HEK293 (cell line): Measurements from ENCODE around the gene PPP1R14C.
A peak's percentile ranks its signal among the peaks of the same experiment; 100 is the strongest.

Source experiments
- BCL11A ChIP-seq: fragments of 450-650 bp; formaldehyde crosslinking; IDR thresholded peaks from 2 replicates; pipeline ENCODE4 v1.5.1; 2016; ENCODE audit warnings: low read depth, missing biosample characterization, missing genetic modification characterization
- KLF16 ChIP-seq: fragments of 450-650 bp; formaldehyde crosslinking; IDR thresholded peaks from 2 replicates; pipeline ENCODE4 v1.5.1; 2017; ENCODE audit warnings: missing biosample characterization, missing genetic modification characterization
- PATZ1 ChIP-seq: fragments of 450-650 bp; formaldehyde crosslinking; IDR thresholded peaks from 2 replicates; pipeline ENCODE4 v1.5.1; 2016; ENCODE audit warnings: missing biosample characterization, missing genetic modification characterization
- PRDM4 ChIP-seq: fragments of 450-650 bp; formaldehyde crosslinking; IDR thresholded peaks from 2 replicates; pipeline ENCODE4 v1.5.1; 2017; ENCODE audit warnings: missing biosample characterization, missing genetic modification characterization
- SCRT1 ChIP-seq: fragments of 450-650 bp; formaldehyde crosslinking; IDR thresholded peaks from 2 replicates; pipeline ENCODE4 v1.5.1; 2016; ENCODE audit warnings: missing biosample characterization, missing genetic modification characterization, borderline replicate concordance
- SETDB1 ChIP-seq: IDR thresholded peaks from one replicate; pipeline ENCODE4 v1.6.1; 2017; ENCODE audit warnings: mild to moderate bottlenecking, low read length, moderate library complexity, mixed read lengths; ENCODE audit not compliant: insufficient read length
- SP7 ChIP-seq: fragments of 450-650 bp; formaldehyde crosslinking; IDR thresholded peaks from 2 replicates; pipeline ENCODE4 v1.5.1; 2016; ENCODE audit warnings: missing biosample characterization, missing genetic modification characterization
- ZBTB21 ChIP-seq: fragments of 450-650 bp; formaldehyde crosslinking; IDR thresholded peaks from 2 replicates; pipeline ENCODE4 v1.5.1; 2017; ENCODE audit warnings: missing biosample characterization, missing genetic modification characterization
- ZBTB7A ChIP-seq: fragments of 450-650 bp; formaldehyde crosslinking; IDR thresholded peaks from 2 replicates; pipeline ENCODE4 v1.5.1; 2016; ENCODE audit warnings: low read depth, missing biosample characterization, missing genetic modification characterization
- ZFP37 ChIP-seq: fragments of 450-650 bp; formaldehyde crosslinking; IDR thresholded peaks from 2 replicates; pipeline ENCODE4 v1.5.1; 2016; ENCODE audit warnings: missing biosample characterization, missing genetic modification characterization
- ZNF10 ChIP-seq: fragments of 450-650 bp; formaldehyde crosslinking; IDR thresholded peaks from 2 replicates; pipeline ENCODE4 v1.5.1; 2017; ENCODE audit warnings: missing biosample characterization, missing genetic modification characterization
- ZNF114 ChIP-seq: fragments of 450-650 bp; formaldehyde crosslinking; IDR thresholded peaks from 2 replicates; pipeline ENCODE4 v1.5.0; 2017; ENCODE audit warnings: missing biosample characterization, missing genetic modification characterization
- ZNF132 ChIP-seq: fragments of 450-650 bp; formaldehyde crosslinking; IDR thresholded peaks from 2 replicates; pipeline ENCODE4 v1.5.1; 2017; ENCODE audit warnings: missing biosample characterization, missing genetic modification characterization, borderline replicate concordance
- ZNF146 ChIP-seq: fragments of 450-650 bp; formaldehyde crosslinking; IDR thresholded peaks from 2 replicates; pipeline ENCODE4 v1.5.1; 2016; ENCODE audit warnings: missing biosample characterization, missing genetic modification characterization
- ZNF223 ChIP-seq: fragments of 450-650 bp; formaldehyde crosslinking; IDR thresholded peaks from 2 replicates; pipeline ENCODE4 v1.5.1; 2016; ENCODE audit warnings: missing biosample characterization, missing genetic modification characterization
- ZNF366 ChIP-seq: fragments of 450-650 bp; formaldehyde crosslinking; conservative IDR thresholded peaks from 2 replicates; pipeline ENCODE4 v1.5.1; 2016; ENCODE audit warnings: missing biosample characterization, missing genetic modification characterization
- ZNF404 ChIP-seq: fragments of 450-650 bp; formaldehyde crosslinking; IDR thresholded peaks from 2 replicates; pipeline ENCODE4 v1.5.1; 2017; ENCODE audit warnings: missing biosample characterization, missing genetic modification characterization
- ZNF423 ChIP-seq: fragments of 450-650 bp; formaldehyde crosslinking; IDR thresholded peaks from 2 replicates; pipeline ENCODE4 v1.5.1; 2016; ENCODE audit warnings: missing biosample characterization, missing genetic modification characterization
- ZNF510 ChIP-seq: fragments of 450-650 bp; formaldehyde crosslinking; IDR thresholded peaks from 2 replicates; pipeline ENCODE4 v1.5.1; 2018; ENCODE audit warnings: mild to moderate bottlenecking, missing genetic modification characterization, missing biosample characterization; ENCODE audit not compliant: insufficient replicate concordance
- ZNF521 ChIP-seq: fragments of 450-650 bp; formaldehyde crosslinking; IDR thresholded peaks from 2 replicates; pipeline ENCODE4 v1.5.1; 2017; ENCODE audit warnings: missing biosample characterization, mild to moderate bottlenecking, missing genetic modification characterization
- ZNF544 ChIP-seq: fragments of 450-650 bp; formaldehyde crosslinking; IDR thresholded peaks from 2 replicates; pipeline ENCODE4 v1.5.0; 2017; ENCODE audit warnings: missing biosample characterization, missing genetic modification characterization
- ZNF549 ChIP-seq: fragments of 450-650 bp; IDR thresholded peaks from 2 replicates; pipeline ENCODE4 v1.5.1; 2018; ENCODE audit warnings: missing biosample characterization, missing genetic modification characterization, mild to moderate bottlenecking, inconsistent platforms, moderate library complexity
- ZNF571 ChIP-seq: fragments of 450-650 bp; formaldehyde crosslinking; IDR thresholded peaks from 2 replicates; pipeline ENCODE4 v1.5.0; 2017; ENCODE audit warnings: missing biosample characterization, missing genetic modification characterization
- ZNF768 ChIP-seq: fragments of 450-650 bp; formaldehyde crosslinking; IDR thresholded peaks from 2 replicates; pipeline ENCODE4 v1.5.1; 2018; ENCODE audit warnings: missing biosample characterization, mild to moderate bottlenecking, missing genetic modification characterization
- ZNF785 ChIP-seq: fragments of 450-650 bp; formaldehyde crosslinking; IDR thresholded peaks from 2 replicates; pipeline ENCODE4 v1.5.1; 2016; ENCODE audit warnings: missing biosample characterization, missing genetic modification characterization
- TF ChIP-seq, protein P1 (sequence below): fragments of 450-650 bp; formaldehyde crosslinking; IDR thresholded peaks from 2 replicates; pipeline ENCODE4 v1.5.1; 2016; ENCODE audit warnings: missing biosample characterization, missing genetic modification characterization
- TF ChIP-seq, protein P2 (sequence below): fragments of 450-650 bp; formaldehyde crosslinking; optimal IDR thresholded peaks from 2 replicates; pipeline ENCODE3; 2016; ENCODE audit warnings: missing biosample characterization, mild to moderate bottlenecking, missing genetic modification characterization
- TF ChIP-seq, protein P3 (sequence below): fragments of 450-650 bp; formaldehyde crosslinking; IDR thresholded peaks from 2 replicates; pipeline ENCODE4 v1.5.1; 2016; ENCODE audit warnings: missing biosample characterization, missing genetic modification characterization
- TF ChIP-seq, protein P4 (sequence below): fragments of 450-650 bp; formaldehyde crosslinking; IDR thresholded peaks from 2 replicates; pipeline ENCODE4 v1.5.1; 2016; ENCODE audit warnings: missing biosample characterization, missing genetic modification characterization

The PPP1R14C gene

DNA sequence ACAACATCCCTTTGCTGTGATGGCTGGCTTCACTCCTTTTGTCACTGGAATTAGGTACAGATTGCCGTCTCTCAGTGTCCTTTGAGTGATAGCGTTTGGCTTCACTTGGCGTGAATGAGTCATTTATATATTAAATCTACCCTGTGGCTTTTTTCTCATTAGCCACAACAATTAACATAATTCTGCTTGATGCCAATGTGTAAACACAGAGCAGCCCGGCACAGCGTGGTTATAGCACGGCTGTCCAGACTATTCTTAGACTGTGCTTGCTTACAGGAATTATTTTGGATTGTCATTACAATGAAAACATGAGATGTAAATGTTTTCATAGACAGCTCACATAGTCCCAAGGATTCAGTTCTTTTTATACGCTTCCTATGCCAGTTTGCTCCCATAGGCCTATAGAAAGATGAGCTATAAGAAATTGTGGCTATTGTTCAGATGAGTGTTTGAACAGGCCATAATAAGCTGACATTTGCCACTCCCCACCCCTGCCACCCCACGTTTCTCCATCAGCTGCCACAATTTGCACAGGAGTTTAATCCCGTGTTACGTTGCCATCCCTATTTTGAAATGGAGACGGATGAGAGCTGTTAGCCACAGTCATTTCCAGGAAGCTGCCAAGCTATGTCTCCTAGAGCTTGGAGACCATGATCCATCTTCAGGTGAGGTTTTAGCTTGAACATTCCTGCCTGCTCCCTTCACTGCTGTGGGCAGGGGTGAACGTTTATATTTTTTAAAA, 65.9 kb downstream of the PPP1R14C start (continued):
- TF ChIP-seq ZNF521 (no peak), ZNF114 (no peak), SP7 (peak; percentile 67), PRDM4 (tag by site-specific recombination) (peak; percentile 31; the same call in 1 of the 2 replicates), SCRT1 (tag by site-specific recombination) (no peak), ZBTB21 (tag by site-specific recombination) (no peak), ZNF768 (tag by site-specific recombination) (no peak), ZNF132 (tag by site-specific recombination) (no peak), BCL11A (peak; percentile 44; the same call in 1 of the 2 replicates), ZNF404 (no peak), ZNF544 (tag by site-specific recombination) (no peak), ZNF366 (tag by site-specific recombination) (peak; percentile 46; the same call in 1 of the 2 replicates), ZBTB7A (no peak), ZNF571 (tag by site-specific recombination) (no peak), PATZ1 (tag by site-specific recombination) (no peak), ZNF10 (tag by site-specific recombination) (no peak), ZNF423 (tag by site-specific recombination) (no peak), ZNF785 (tag by site-specific recombination) (no peak), SETDB1 (no peak), ZNF223 (tag by site-specific recombination) (no peak), ZNF549 (tag by site-specific recombination) (no peak), KLF16 (tag by site-specific recombination) (no peak), ZFP37 (tag by site-specific recombination) (no peak), ZNF146 (tag by site-specific recombination) (no peak), ZNF510 (tag by site-specific recombination) (no peak)
- TF ChIP-seq, protein P1, sequence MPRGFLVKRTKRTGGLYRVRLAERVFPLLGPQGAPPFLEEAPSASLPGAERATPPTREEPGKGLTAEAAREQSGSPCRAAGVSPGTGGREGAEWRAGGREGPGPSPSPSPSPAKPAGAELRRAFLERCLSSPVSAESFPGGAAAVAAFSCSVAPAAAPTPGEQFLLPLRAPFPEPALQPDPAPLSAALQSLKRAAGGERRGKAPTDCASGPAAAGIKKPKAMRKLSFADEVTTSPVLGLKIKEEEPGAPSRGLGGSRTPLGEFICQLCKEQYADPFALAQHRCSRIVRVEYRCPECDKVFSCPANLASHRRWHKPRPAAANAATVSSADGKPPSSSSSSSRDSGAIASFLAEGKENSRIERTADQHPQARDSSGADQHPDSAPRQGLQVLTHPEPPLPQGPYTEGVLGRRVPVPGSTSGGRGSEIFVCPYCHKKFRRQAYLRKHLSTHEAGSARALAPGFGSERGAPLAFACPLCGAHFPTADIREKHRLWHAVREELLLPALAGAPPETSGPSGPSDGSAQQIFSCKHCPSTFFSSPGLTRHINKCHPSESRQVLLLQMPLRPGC (tag by site-specific recombination): peak; percentile 67
- TF ChIP-seq, protein P2, sequence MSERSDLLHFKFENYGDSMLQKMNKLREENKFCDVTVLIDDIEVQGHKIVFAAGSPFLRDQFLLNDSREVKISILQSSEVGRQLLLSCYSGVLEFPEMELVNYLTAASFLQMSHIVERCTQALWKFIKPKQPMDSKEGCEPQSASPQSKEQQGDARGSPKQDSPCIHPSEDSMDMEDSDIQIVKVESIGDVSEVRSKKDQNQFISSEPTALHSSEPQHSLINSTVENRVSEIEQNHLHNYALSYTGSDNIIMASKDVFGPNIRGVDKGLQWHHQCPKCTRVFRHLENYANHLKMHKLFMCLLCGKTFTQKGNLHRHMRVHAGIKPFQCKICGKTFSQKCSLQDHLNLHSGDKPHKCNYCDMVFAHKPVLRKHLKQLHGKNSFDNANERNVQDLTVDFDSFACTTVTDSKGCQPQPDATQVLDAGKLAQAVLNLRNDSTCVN (tag by site-specific recombination): no peak
- TF ChIP-seq, protein P3, sequence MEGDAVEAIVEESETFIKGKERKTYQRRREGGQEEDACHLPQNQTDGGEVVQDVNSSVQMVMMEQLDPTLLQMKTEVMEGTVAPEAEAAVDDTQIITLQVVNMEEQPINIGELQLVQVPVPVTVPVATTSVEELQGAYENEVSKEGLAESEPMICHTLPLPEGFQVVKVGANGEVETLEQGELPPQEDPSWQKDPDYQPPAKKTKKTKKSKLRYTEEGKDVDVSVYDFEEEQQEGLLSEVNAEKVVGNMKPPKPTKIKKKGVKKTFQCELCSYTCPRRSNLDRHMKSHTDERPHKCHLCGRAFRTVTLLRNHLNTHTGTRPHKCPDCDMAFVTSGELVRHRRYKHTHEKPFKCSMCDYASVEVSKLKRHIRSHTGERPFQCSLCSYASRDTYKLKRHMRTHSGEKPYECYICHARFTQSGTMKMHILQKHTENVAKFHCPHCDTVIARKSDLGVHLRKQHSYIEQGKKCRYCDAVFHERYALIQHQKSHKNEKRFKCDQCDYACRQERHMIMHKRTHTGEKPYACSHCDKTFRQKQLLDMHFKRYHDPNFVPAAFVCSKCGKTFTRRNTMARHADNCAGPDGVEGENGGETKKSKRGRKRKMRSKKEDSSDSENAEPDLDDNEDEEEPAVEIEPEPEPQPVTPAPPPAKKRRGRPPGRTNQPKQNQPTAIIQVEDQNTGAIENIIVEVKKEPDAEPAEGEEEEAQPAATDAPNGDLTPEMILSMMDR (tag by site-specific recombination): no peak
- TF ChIP-seq, protein P4, sequence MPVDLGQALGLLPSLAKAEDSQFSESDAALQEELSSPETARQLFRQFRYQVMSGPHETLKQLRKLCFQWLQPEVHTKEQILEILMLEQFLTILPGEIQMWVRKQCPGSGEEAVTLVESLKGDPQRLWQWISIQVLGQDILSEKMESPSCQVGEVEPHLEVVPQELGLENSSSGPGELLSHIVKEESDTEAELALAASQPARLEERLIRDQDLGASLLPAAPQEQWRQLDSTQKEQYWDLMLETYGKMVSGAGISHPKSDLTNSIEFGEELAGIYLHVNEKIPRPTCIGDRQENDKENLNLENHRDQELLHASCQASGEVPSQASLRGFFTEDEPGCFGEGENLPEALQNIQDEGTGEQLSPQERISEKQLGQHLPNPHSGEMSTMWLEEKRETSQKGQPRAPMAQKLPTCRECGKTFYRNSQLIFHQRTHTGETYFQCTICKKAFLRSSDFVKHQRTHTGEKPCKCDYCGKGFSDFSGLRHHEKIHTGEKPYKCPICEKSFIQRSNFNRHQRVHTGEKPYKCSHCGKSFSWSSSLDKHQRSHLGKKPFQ (tag by site-specific recombination): no peak
